Measurements from ENCODE around the gene CSNK1D.

The CSNK1D gene

GRCh38 chr17:82276938-82277337 lies 3.4 kb upstream of the CSNK1D start:
- H3K4me1 ChIP-seq (ENCODE audit: control insufficient read depth, insufficient read depth, low read length): peaks cover 5% of the 10 kb centered on the region
- H3K36me3 ChIP-seq (ENCODE audit: control insufficient read depth, insufficient read depth, low read length, severe bottlenecking): peaks cover under 1% of the 10 kb centered on the region
- no peaks in the 10 kb centered on the region for H3K27me3 ChIP-seq (replicated peaks; ENCODE audit: control insufficient read depth, insufficient read depth, low read length)
- no peak for DNase-seq (ENCODE audit: low read depth)
- H3K9me3 ChIP-seq (ENCODE audit: control insufficient read depth, low read length): no peaks in the 10 kb centered on the region
- H3K4me3 ChIP-seq (ENCODE audit: low read length): no peak overlapping the region
- no peak overlapping the region for H3K9ac ChIP-seq (ENCODE audit: low read length)

DNA sequence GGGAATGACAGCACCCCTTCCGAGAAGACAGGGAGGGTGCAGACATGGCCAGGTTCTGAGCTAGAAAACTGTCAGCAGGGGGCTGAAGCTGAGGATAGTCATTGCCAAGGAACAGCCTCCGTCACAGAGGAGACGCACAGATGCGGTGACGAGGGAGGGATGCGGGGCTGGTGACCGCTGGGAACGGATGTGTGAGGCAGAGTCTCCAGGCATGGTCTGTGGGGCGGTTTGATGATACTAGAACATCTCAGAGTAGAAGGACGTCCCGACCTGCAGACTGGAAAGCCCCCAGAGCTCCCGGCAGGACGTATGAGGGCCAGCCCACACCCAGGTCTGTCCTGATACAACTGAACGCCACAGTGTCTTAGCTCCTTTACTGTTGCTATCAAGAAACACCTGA lies 1.8 kb upstream of the CSNK1D start:
- H3K36me3 ChIP-seq (ENCODE audit: control insufficient read depth, insufficient read depth, low read length, severe bottlenecking): peaks cover 14% of the 10 kb centered on the region
- H3K4me1 ChIP-seq (ENCODE audit: control insufficient read depth, insufficient read depth, low read length): peaks cover 12% of the 10 kb centered on the region
- H3K27me3 ChIP-seq (replicated peaks; ENCODE audit: control insufficient read depth, insufficient read depth, low read length): no peaks in the 10 kb centered on the region
- H3K9me3 ChIP-seq (ENCODE audit: control insufficient read depth, low read length): no peaks in the 10 kb centered on the region
- no peak for DNase-seq (ENCODE audit: low read depth)
- H3K9ac ChIP-seq (ENCODE audit: low read length): no peak overlapping the region
- no peak overlapping the region for H3K4me3 ChIP-seq (ENCODE audit: low read length)

DNA sequence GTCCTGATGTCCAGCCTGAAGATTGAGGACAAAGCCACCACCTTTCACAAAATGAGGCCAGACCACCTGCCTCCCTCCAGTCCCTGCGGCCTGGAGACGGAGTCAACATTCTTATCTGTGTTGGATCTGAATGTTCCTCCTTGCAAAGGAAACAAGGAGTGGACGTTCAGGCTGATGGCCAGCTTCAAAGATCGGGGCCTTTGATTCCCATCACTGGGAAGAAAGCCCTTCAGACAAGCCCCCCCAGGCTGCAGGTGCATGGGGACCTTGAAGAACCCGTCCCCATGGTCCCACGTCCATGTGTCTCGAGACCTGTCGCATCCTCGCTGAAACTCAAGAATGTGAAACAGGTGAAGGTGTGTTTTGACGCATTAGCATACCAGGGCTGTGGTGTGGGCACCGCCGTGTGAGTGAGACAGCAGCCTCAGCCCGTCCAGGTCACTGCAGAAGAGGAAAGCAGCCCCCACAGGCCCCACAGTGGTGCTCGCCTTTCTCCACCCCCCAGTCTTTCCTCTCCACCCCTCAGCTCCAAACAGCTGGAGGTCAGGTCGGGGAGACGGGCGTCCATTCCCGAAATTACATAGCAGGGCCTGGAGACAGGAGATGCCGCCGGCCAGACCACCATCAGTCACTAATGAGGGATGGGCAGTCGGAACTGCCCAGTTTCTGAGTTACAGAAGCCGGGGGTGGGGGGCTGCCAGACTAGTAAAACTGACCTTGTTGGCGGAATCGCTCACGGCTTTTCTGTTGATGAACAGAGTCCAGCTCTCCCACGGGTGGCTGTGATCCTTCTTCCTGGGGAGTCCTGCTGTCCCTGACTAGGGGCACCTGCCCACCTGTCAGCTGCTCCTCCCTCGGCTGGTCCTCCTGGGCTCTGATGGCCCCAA lies 877 bp upstream of the CSNK1D start:
- H3K36me3 ChIP-seq (ENCODE audit: control insufficient read depth, insufficient read depth, low read length, severe bottlenecking): peaks cover 24% of the 10 kb centered on the region
- H3K4me1 ChIP-seq (ENCODE audit: control insufficient read depth, insufficient read depth, low read length): peaks cover 16% of the 10 kb centered on the region
- H3K9me3 ChIP-seq (ENCODE audit: control insufficient read depth, low read length): no peaks in the 10 kb centered on the region
- no peak for DNase-seq (ENCODE audit: low read depth)
- peak overlapping the region; percentile 80 for H3K4me3 ChIP-seq (ENCODE audit: low read length)
- H3K9ac ChIP-seq (ENCODE audit: low read length): peak overlapping the region; percentile 76
- H3K27me3 ChIP-seq (replicated peaks; ENCODE audit: control insufficient read depth, insufficient read depth, low read length): no peaks in the 10 kb centered on the region

DNA sequence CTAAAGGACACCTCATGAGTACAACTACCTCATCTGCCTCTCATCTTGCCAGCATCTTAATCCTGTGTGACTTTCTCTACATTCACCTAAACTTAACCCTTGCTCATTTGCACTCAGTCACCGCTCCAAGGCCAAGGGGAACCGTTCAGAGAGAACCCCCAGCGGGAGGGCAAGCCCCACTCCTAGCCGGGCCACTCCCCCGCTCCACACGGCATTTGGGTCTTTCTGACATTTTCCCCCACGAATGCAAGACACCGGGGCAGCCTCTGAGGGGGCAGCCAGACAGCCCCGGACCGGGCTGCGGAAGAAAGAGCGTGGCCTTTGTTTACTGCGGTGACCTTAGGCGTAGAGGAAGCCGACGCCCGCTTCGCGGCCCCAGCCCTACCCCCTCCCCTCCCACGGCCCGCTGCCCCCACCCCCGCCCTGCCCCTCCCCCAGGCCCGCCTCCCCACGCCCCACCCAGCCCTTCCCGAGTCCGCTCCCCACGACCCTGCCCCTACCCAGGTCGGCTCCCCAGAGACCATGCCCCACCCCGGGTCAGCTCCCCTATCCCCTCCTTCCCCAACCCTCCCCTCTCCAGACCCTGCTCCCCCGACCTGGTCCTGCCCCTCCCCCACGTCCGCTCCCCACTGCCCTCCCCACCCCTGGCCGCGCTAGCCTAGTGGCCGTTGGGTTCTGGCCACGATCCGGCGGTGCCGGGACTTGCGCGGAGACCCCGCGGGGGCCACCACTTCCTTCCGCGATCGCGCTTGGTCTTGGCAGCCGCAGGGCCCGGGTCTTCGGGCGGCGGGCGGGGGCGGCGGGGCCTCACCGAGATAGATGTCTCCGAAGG lies 789 bp downstream of the CSNK1D start:
- peaks cover 32% of the 10 kb centered on the region for H3K4me1 ChIP-seq (ENCODE audit: control insufficient read depth, insufficient read depth, low read length)
- peaks cover 31% of the 10 kb centered on the region for H3K36me3 ChIP-seq (ENCODE audit: control insufficient read depth, insufficient read depth, low read length, severe bottlenecking)
- H3K27me3 ChIP-seq (replicated peaks; ENCODE audit: control insufficient read depth, insufficient read depth, low read length): no peaks in the 10 kb centered on the region
- H3K9me3 ChIP-seq (ENCODE audit: control insufficient read depth, low read length): no peaks in the 10 kb centered on the region
- H3K4me3 ChIP-seq (ENCODE audit: low read length): peak overlapping the region; percentile 91
- peak; percentile 44 for DNase-seq (ENCODE audit: low read depth)
- peak overlapping the region; percentile 92 for H3K9ac ChIP-seq (ENCODE audit: low read length)

- peaks cover 34% of the 10 kb centered on the region for H3K36me3 ChIP-seq (ENCODE audit: control insufficient read depth, insufficient read depth, low read length, severe bottlenecking)
These were observed 2.1 kb downstream of the CSNK1D start for GRCh38 chr17:82271401-82271800.

DNA sequence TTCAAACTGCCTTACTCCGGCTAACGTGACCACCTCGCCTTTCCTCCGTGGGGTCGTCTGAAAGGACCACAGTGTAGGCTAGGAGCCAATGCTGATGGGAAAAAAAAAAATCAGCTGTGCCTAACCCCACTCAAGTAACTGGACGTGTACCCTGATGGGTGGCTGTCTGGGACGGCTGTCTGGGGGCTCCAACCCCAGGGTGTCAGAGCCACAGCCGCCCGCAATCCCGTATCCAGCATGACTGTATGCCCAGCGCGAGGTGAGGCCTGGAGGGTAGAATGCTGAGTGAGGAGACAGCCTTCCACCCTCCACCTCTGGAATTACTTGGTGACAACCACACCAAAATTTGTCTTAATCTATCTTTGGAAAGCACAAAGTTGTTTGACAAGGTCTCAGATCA lies 2.8 kb downstream of the CSNK1D start:
- no peaks in the 10 kb centered on the region for H3K27me3 ChIP-seq (replicated peaks; ENCODE audit: control insufficient read depth, insufficient read depth, low read length)
- peaks cover 42% of the 10 kb centered on the region for H3K36me3 ChIP-seq (ENCODE audit: control insufficient read depth, insufficient read depth, low read length, severe bottlenecking)
- peaks cover 50% of the 10 kb centered on the region for H3K4me1 ChIP-seq (ENCODE audit: control insufficient read depth, insufficient read depth, low read length)
- DNase-seq (ENCODE audit: low read depth): no peak
- H3K9me3 ChIP-seq (ENCODE audit: control insufficient read depth, low read length): no peaks in the 10 kb centered on the region
- H3K4me3 ChIP-seq (ENCODE audit: low read length): peak overlapping the region; percentile 6
- H3K9ac ChIP-seq (ENCODE audit: low read length): no peak overlapping the region

More at GRCh38 chr17:82271401-82271800, 2.1 kb downstream of the CSNK1D start:
- Histone ChIP-seq H3K9ac (ENCODE audit: low read length) (no peak overlapping the region), H3K9me3 (ENCODE audit: control insufficient read depth, low read length) (no peaks in the 10 kb centered on the region), H3K4me1 (ENCODE audit: control insufficient read depth, insufficient read depth, low read length) (peaks cover 42% of the 10 kb centered on the region), H3K4me3 (ENCODE audit: low read length) (peak overlapping the region; percentile 91), H3K27me3 (replicated peaks; ENCODE audit: control insufficient read depth, insufficient read depth, low read length) (no peaks in the 10 kb centered on the region)
- no peak for DNase-seq (ENCODE audit: low read depth)

GRCh38 chr17:82269882-82270500 lies 3.5 kb downstream of the CSNK1D start:
- H3K36me3 ChIP-seq (ENCODE audit: control insufficient read depth, insufficient read depth, low read length, severe bottlenecking): peaks cover 48% of the 10 kb centered on the region
- no peak overlapping the region for H3K9ac ChIP-seq (ENCODE audit: low read length)
- no peaks in the 10 kb centered on the region for H3K27me3 ChIP-seq (replicated peaks; ENCODE audit: control insufficient read depth, insufficient read depth, low read length)
- DNase-seq (ENCODE audit: low read depth): no peak
- H3K4me1 ChIP-seq (ENCODE audit: control insufficient read depth, insufficient read depth, low read length): peaks cover 50% of the 10 kb centered on the region
- no peak overlapping the region for H3K4me3 ChIP-seq (ENCODE audit: low read length)
- H3K9me3 ChIP-seq (ENCODE audit: control insufficient read depth, low read length): no peaks in the 10 kb centered on the region

DNA sequence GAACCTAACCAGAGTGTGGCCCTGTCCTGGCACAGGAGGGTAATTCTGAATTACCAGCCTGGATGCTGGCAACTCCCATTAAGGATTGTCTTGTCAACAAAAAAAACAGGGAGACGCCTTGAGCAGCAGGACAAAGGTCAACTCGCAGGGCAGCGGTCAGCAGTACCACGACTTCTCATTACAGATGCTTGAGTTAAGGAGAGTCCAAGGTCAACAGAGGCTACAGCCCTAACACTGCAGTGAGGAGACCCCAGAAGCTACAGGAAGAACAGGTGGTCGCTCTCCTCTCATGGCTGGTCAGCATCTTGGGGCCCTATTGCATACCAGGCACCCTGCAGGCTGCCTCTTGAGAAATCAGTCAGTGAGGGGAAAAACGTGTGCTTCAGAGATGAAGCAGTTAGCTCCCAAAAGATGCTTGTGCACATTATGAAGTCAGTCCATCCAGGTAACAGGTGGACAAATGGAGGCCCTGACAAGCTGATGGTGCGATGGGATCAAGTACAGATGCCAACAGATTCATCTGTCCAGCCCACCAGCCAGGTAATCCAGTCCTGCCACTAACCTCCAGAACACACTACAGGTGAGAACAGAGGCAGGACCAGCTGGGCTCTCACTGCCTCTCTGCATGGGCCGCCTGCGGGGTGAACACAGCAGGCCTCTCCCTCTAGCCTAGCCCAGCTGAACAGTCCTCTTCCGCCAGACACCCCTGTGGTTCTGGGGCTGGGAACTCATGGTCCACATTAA lies 4.2 kb downstream of the CSNK1D start:
- H3K9ac ChIP-seq (ENCODE audit: low read length): no peak overlapping the region
- no peaks in the 10 kb centered on the region for H3K9me3 ChIP-seq (ENCODE audit: control insufficient read depth, low read length)
- no peak for DNase-seq (ENCODE audit: low read depth)
- peaks cover 50% of the 10 kb centered on the region for H3K4me1 ChIP-seq (ENCODE audit: control insufficient read depth, insufficient read depth, low read length)
- no peak overlapping the region for H3K4me3 ChIP-seq (ENCODE audit: low read length)
- H3K36me3 ChIP-seq (ENCODE audit: control insufficient read depth, insufficient read depth, low read length, severe bottlenecking): peaks cover 55% of the 10 kb centered on the region
- no peaks in the 10 kb centered on the region for H3K27me3 ChIP-seq (replicated peaks; ENCODE audit: control insufficient read depth, insufficient read depth, low read length)

- peaks cover 68% of the 10 kb centered on the region for H3K36me3 ChIP-seq (ENCODE audit: control insufficient read depth, insufficient read depth, low read length, severe bottlenecking)
- peak; percentile 96 for DNase-seq (ENCODE audit: low read depth)
- peaks cover 45% of the 10 kb centered on the region for H3K4me1 ChIP-seq (ENCODE audit: control insufficient read depth, insufficient read depth, low read length)
- no peaks in the 10 kb centered on the region for H3K9me3 ChIP-seq (ENCODE audit: control insufficient read depth, low read length)
- H3K27me3 ChIP-seq (replicated peaks; ENCODE audit: control insufficient read depth, insufficient read depth, low read length): no peaks in the 10 kb centered on the region
- peak overlapping the region; percentile 62 for H3K9ac ChIP-seq (ENCODE audit: low read length)
- peak overlapping the region; percentile 70 for H3K4me3 ChIP-seq (ENCODE audit: low read length)
These were observed 5.7 kb downstream of the CSNK1D start for GRCh38 chr17:82267575-82268379.

DNA sequence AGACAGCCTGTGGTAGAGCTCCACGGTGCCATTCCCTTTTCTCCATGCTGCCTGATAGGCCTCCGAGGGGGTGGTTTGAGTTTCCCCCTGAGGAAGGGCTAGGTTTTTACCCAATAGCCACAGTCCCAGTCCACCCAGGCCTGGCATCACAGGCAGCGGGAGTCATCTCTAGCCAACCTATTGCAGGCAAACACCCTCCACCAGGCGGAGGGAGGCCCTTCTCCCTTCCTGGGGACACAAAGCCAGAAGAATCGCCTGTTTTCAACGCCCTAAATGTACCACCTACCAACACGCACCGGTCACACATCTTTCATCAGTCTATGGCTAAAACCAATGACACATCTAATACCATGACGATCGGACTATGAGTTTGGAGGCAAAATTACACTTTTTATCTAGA lies 7.4 kb downstream of the CSNK1D start:
- Histone ChIP-seq H3K9me3 (ENCODE audit: control insufficient read depth, low read length) (no peaks in the 10 kb centered on the region), H3K36me3 (ENCODE audit: control insufficient read depth, insufficient read depth, low read length, severe bottlenecking) (peaks cover 76% of the 10 kb centered on the region), H3K4me1 (ENCODE audit: control insufficient read depth, insufficient read depth, low read length) (peaks cover 39% of the 10 kb centered on the region), H3K4me3 (ENCODE audit: low read length) (no peak overlapping the region), H3K9ac (ENCODE audit: low read length) (peak overlapping the region; percentile 54), H3K27me3 (replicated peaks; ENCODE audit: control insufficient read depth, insufficient read depth, low read length) (no peaks in the 10 kb centered on the region)
- no peak for DNase-seq (ENCODE audit: low read depth)

Measured in adipocyte (in vitro differentiated cells).